Hippocampal formation (tissue), 2 donors: Measurements from ENCODE around the gene TAS2R40.
A peak's percentile ranks its signal among the peaks of the same experiment; 100 is the strongest.

Experiments used
- DNase-seq, 2 donors: peaks; one replicate each; lab custom pipeline; 2025; lab: John Stamatoyannopoulos, UW

TAS2R40 gene

GRCh38 chr7:143223784-143224183 is 1.9 kb downstream of the TAS2R40 start:
- no peak for DNase-seq

GRCh38 chr7:143225047-143225446 is 3.2 kb downstream of the TAS2R40 start:
- no peak for DNase-seq

- DNase-seq = no peak
These were observed 6.0 kb downstream of the TAS2R40 start for GRCh38 chr7:143227806-143228205.

- DNase-seq = peak in 1 of 2 donors; percentile 19
These were observed 7.4 kb downstream of the TAS2R40 start for GRCh38 chr7:143229054-143229790.

- no peak for DNase-seq
These were observed 9.0 kb downstream of the TAS2R40 start for GRCh38 chr7:143230602-143231457.

GRCh38 chr7:143233816-143234532 is 12.1 kb downstream of the TAS2R40 start:
- DNase-seq = no peak

GRCh38 chr7:143234533-143234875 is 12.7 kb downstream of the TAS2R40 start:
- DNase-seq = no peak

GRCh38 chr7:143235561-143235960 is 13.7 kb downstream of the TAS2R40 start:
- DNase-seq = no peak

- DNase-seq = no peak
These were observed 14.7 kb downstream of the TAS2R40 start for GRCh38 chr7:143236408-143236990.

GRCh38 chr7:143237366-143237765 is 15.5 kb downstream of the TAS2R40 start:
- DNase-seq = no peak

- DNase-seq = no peak
These were observed 16.6 kb downstream of the TAS2R40 start for GRCh38 chr7:143238289-143238980.

- DNase-seq = no peak
These were observed 18.0 kb downstream of the TAS2R40 start for GRCh38 chr7:143239813-143240212.

- peak; percentile 46 to 84 for DNase-seq
These were observed 18.7 kb downstream of the TAS2R40 start for GRCh38 chr7:143240291-143241168.

- no peak for DNase-seq
These were observed 20.5 kb downstream of the TAS2R40 start for GRCh38 chr7:143242306-143242705.

- no peak for DNase-seq
These were observed 21.3 kb downstream of the TAS2R40 start for GRCh38 chr7:143243111-143243510.

- DNase-seq = no peak
These were observed 21.8 kb downstream of the TAS2R40 start for GRCh38 chr7:143243614-143244013.

GRCh38 chr7:143244321-143244720 is 22.5 kb downstream of the TAS2R40 start:
- DNase-seq = no peak

GRCh38 chr7:143245123-143245522 is 23.3 kb downstream of the TAS2R40 start:
- DNase-seq = no peak

GRCh38 chr7:143247372-143247771 is 25.5 kb downstream of the TAS2R40 start:
- DNase-seq = no peak

- DNase-seq = no peak
These were observed 27.0 kb downstream of the TAS2R40 start for GRCh38 chr7:143248761-143249354.
